HG02943 (cell line): ENCODE results near the gene FIP1L1.
"Not testable (repeated sequence)": the region's sequence is repeated elsewhere in the genome, so short reads cannot be mapped to it uniquely, and the experiment has no call there.

Source experiments
- ATAC-seq: cut with Tn5 transposase; IDR thresholded peaks from one replicate; pipeline ENCODE4 v1.9.1; 2021; ENCODE audit warnings: mild to moderate bottlenecking, low read depth, moderate library complexity; ENCODE audit not compliant: unreplicated experiment

FIP1L1 gene, protein sequence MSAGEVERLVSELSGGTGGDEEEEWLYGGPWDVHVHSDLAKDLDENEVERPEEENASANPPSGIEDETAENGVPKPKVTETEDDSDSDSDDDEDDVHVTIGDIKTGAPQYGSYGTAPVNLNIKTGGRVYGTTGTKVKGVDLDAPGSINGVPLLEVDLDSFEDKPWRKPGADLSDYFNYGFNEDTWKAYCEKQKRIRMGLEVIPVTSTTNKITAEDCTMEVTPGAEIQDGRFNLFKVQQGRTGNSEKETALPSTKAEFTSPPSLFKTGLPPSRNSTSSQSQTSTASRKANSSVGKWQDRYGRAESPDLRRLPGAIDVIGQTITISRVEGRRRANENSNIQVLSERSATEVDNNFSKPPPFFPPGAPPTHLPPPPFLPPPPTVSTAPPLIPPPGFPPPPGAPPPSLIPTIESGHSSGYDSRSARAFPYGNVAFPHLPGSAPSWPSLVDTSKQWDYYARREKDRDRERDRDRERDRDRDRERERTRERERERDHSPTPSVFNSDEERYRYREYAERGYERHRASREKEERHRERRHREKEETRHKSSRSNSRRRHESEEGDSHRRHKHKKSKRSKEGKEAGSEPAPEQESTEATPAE

DNA sequence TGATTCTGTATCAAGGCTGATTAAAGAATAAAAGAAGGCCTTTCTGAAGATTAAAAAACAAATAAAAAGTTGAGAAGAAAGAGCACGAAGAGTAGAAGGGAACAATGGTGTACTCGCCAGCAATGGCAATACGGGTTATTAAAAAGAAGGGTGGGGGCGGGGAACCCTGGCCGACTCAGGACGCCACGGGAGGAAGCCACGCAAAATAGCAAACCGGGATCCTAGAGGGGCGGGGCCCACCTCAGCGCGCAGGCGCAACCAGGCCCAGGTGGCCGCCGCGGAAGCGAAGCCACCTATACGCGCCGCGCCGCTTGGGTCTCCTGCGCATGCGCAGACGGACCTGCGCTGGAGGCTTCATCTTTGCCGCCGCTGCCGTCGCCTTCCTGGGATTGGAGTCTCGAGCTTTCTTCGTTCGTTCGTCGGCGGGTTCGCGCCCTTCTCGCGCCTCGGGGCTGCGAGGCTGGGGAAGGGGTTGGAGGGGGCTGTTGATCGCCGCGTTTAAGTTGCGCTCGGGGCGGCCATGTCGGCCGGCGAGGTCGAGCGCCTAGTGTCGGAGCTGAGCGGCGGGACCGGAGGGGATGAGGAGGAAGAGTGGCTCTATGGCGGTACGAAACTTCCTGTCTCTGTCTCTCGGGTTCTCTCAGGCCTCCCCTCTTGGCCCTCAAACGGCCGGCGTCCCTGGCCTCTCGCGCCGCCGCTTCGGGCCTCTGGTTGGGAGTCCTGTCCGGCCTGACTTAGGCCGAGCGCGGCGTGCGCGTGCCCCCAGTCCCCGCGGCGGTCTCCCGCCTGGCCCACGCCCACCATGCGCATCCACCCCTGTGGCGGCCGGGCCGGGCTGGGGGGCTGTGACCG lies at the start of gene FIP1L1:
Gene FIP1L1 (plus strand): TSS at position 323 of the 852 bp plus-strand sequence. CDS start 198 bp downstream, at position 521.
- ATAC-seq: peak; percentile 84

DNA sequence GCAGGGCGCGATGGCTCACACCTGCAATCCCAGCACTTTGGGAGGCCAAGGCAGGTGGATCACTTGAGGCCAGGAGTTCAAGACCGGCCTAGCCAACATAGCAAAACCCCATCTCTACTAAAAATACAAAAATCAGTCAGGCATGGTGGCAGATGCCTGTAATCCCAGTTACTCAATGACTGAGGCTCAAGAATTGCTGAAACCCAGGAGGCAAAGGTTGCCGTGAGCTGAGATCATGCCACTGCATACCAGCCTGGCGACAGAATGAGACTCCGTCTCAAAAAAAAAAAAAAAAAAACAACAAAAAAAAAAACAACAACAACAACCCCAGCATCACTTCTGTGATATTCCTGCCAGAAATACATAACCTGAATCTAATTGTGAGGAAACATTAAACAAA lies 42.5 kb upstream of the FIP1L1 start:
- ATAC-seq: not testable (repeated sequence)

DNA sequence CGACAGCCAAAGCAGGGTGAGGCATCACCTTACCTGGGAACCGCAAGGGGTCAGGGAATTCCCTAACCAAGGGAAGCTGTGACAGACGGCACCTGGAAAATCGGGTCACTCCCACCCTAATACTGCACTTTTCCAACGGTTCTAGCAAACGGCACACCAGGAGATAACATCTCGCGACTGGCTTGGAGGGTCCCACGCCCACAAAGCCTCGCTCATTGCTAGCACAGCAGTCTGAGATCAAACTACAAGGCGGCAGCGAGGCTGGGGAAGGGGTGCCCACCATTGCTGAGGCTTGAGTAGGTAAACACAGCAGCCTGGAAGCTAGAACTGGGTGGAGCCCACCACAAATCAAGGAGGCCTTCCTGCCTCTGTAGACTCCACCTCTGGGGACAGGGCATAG lies 37.3 kb upstream of the FIP1L1 start:
- not testable (repeated sequence) for ATAC-seq

DNA sequence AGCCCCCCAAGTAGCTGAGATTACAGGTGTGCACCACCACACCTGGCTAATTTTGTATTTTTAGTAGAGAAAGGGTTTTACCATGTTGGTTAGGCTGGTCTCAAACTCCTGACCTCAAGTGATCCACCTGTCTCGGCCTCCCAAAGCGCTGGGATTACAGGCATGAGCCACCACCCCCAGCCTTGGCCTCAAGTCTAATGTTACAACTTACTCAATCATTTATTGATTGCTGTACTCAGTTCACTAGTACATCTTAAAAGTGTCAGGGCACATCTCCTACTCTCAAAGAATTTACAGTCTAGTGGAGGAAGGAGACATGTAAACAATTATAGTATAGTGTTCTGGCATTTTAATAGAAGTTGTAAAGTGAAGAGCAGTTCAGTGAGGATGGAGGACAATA lies 31.0 kb upstream of the FIP1L1 start:
- not testable (repeated sequence) for ATAC-seq

DNA sequence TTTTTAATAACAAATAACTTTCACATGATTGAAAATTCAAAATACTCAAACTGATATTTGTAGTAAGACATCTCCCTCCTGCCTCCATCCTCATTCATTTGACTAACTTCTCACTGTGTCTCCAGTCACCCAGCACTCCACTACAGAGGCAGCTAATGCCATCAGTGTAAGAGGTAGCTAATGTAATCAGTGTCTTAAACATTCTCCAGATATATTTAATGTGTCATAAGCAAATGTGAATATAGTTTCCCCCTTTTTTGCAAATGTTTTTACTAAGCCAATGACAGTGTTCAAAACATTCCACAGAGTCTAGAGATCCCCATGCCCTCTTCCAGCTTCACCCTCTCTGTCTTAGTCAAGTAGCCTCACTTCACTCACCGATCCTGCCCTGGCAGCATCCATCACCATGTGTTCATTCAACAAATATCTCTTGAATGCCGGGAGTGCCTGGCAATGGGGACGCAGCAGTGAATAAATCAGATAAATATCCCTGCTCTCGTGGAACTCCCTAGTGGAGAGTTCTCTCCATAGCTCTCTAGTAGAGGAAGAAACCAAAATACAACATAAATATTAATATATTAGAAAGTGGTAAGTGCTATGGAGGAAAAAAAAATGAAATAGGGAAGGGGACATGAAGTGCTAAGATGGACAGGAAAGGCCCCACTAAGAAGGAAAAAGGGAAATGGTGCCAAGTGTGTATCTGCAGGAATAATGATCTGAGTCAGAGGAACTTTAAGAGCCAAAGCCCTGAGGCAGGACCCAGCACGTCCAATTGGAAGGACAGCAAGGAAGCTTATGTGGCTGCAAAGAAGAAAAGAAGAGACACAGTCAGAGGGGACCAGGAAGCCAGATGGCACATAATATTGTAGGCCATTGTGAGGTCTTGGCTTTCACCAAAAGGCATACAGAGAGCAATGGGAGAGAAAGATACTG lies 30.3 kb upstream of the FIP1L1 start:
- no peak for ATAC-seq

DNA sequence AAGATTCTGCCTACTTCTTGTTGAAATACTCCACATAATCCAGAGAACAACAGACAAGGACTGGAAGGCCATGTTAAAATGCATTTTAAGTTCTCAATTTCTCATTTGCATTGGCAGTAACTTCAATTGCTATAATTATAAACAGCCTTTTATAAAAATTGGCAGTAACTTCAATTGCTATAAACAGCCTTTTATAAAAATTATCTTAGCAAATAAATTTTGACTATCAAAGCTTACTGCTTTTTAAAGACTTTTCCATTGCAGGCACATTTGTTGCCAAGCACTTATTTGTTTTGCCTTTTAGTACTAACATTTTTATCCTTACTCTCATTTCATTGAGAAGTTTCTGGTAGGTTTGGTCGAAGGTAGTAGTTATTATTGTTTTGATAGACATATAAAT lies 29.4 kb upstream of the FIP1L1 start:
- no peak for ATAC-seq

DNA sequence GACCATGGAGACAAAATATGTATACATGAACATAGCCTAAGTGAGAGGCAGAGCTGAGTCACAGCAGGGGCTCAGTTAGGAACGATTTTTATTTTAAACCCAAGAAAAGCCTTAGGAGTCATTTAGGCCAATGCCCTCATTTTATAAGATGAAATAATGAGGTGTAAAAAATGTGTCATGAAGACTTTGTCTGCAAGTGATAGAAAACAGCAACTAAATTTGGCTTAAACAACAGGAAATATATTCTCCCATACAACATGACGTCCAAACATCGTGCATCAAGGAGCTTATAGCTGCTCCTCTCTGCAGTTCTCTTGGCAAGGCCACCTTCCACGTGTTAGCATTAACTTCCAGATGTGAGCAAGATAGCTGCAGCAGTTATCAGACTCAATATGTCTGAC lies 28.4 kb upstream of the FIP1L1 start:
- ATAC-seq: no peak

DNA sequence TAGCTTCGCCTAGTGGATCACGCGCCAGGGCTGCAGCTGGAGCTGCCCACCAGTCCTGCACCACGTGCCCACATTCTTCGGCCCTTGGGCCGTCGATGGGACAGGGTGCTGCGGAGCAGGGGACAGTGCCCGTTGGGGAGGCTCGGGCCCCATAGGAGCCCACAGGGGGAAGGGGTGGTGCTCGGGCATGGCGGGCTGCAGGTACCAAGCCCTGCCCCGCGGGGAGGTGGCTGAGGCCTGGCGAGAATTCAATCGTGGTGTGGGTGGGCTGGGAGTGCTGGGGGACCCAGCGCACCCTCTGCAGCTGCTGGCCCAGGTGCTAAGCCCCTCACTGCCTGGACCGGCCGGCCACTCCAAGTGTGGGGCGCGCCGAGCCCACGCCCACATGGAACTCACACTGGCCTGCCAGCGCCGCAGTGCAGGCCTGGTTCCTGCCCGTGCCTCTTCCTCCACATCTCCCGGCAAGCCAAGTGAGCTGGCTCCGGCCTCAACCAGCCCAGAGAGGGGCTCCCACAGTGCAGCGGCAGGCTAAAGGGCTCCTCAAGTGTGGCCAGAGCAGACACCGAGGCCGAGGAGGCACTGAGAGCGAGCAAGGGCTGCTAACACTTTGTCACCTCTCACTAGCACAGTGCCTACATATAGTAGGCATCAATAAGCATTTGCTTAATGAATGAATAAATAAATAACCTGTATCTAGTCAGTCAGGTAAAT lies 23.3 kb upstream of the FIP1L1 start:
- ATAC-seq: no peak

DNA sequence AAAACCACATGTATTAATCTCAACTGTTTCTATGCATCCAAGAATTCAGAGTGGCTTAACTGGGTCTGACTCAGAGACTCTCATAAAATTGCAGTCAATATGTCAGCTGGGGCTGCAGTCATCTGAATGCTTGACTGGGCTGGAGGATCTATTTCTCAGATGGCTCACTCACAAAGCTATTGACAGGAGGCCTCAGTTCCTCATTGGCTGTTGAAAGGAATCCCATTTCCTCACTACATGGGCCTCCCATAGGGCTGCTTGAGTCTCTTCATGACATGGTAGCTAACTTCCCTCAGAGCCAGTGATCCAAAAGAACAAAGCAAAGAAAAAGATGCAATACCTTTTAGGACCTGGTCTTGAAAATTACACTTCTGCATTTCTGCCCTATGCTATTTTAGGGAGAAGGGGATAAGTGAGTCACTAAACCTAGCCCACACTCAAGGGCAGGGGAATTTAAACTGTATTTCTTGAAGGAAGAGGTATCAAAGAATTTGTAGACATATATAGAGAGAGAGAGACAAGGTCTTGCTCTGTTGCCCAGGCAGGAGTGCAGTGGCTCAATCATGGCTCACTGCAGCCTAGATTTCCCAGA lies 21.4 kb upstream of the FIP1L1 start:
- ATAC-seq: no peak

DNA sequence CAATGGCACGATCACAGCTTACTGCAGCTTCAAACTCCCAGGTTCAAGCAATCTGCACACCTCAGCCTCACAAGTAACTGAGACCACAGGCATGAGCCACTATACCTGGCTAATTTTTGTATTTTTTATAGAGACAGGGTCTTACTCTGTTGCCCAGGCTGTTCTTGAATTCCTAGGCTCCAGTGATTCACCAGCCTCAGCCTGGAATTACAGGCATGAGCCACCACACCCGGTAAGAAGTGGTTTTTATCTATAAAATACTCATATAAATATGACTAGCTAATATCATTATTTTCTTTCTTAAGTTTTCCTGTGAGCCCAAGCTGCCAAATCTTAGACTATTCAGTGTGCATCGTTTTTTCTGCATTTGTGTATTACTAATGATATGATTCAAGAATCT lies 16.0 kb upstream of the FIP1L1 start:
- no peak for ATAC-seq

DNA sequence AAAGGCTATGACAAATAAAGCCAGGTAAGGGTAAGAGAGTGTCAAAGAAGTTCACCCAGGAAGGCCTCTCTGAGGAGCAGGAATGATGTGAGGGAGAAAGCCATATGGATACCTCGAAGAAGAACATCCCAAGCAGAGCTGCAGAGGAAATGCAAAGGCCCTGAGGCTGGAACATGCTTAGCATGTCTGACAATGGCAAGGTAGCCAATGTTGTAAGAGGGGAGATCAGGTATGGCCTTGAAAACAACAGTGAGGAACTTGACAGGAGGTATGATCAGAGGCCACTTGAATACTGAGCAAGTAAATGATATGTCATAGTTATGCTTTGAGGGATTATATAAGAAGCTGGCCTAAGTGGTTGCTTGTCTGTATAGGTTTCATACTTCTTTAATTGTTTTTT lies 15.3 kb upstream of the FIP1L1 start:
- no peak for ATAC-seq

DNA sequence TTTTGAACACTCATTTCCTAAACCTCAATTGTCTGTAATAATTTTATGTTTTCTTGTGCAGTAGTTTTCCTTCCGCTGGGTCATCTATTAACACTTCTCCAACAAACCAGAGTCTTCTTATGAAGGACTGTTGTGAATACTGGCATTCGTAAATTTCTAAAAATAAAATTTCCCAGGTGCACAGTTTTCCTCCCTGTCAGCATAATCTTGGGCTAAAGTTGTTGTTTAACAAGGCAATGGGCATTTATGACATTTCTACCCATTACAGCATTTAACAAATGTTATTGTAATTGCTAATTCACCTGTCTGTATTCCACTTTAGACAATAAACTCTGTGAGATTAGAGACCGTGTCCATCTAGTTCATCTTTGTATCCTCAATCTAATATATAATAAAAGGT lies 12.8 kb upstream of the FIP1L1 start:
- no peak for ATAC-seq

DNA sequence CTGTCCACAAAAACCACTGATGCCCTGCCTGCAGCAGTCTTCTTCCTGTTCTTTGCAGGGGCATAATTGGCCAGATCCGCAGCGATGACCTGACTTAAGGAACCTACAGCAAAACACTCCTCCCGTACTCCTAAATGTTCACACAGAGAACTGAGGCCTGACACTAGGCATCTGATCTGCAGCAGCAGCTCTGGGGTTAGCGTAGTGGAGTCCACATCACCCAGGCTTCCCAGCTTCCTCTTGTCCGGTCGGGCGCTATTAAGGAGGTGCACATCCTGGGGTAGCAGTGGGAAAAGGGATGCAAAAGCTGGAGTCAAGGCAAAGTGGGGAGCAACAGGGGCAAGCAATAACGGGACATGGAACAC lies 12.3 kb upstream of the FIP1L1 start:
- ATAC-seq: no peak

DNA sequence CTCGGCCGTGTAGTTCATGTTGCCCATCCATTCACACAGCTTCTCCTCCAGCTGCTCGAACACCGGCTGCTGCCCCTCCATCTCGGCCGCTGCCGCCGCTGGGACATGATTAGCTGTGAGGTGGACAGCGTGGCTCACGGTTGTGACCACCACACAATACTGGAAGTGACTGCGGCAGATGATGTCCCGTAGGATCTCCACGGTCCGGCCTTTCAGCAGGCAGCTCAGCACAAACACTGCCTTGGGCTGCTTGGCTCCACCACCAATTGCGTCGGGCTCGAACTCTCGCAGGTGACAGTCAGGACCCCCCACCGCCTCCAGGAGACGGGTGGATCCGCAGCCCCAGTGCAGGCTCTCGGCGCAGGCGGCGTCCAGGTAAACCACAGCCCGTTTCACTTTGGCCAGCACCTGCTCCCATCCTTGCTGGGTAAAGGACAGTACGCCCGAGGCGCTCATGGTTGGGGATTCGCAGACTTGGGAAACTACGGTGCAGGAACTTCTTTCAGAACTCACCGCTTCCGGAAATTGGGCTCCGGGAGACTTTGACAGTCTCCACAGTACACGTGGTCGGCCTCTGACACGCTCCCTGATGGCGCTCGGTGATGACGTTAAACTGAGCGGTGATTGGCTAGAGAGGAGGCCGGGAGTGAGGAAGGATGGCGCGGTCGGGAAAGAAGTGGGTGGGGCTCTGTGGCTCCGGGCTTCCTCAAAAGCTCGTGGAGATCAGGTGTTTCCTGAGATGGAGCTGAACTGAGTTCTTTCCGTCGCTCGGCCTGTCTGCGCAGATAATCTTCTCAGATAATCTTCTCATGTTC lies 11.7 kb upstream of the FIP1L1 start, which contains the start of gene SCFD2:
Gene SCFD2 (minus strand): TSS at position 576 of the 815 bp plus-strand sequence.
- peak; percentile 97 for ATAC-seq

DNA sequence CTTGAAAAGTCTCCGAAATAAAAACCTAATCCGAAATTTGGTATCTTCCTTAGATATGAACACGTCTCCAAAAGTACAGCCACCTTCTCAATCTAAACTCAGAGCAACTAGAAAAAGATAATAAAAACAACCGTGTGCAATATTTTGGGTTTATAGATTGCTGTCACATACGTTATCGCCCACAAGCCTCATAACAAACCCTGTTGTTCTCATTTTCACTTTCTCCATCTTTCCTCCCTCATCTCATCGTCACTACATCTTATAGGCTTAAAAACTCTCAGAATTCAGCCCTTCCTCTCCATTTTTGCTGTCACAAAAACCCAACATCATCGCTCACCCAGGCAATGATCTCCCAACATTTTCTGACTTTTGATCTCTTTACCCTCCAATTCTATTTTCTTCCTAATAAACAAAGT lies 11.1 kb upstream of the FIP1L1 start:
- ATAC-seq: peak; percentile 24

DNA sequence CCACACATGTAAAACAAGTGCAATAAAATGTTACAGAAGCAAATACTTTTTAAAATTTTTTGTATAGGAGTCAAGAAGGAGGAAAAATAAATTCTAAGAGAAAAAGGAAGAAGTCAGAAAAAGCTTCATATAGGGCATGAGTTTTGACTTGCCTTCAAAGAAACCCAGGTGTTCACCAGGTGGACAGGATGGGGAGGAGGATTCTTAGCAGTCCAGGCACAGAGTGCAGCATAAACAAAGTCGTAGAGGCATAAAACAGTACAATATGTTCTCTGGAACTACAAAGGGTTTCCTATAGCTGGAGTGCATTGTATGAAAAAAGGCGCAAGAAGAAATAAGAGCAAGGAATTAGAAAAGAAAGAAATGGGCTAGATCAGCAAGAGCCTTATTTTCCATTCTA lies 9.7 kb upstream of the FIP1L1 start:
- no peak for ATAC-seq

DNA sequence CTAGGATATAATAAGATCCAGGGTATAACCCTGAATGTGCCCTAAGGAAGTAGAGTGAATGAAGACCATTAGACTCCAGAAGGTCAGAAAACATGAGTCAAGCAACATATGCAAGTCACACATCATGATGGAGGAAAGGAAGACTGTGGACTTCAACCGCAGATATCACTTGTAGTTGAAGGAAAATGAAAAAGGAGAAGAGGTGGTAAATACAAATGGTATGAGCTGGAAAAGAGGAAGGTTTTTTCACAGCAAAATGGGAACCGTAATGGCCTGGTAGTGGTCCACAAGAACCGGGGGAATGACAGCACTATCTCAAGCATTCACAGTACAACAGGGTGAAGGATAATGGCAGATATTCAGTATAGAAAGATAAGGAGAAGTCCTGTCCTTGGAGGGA lies 6.4 kb upstream of the FIP1L1 start:
- no peak for ATAC-seq

DNA sequence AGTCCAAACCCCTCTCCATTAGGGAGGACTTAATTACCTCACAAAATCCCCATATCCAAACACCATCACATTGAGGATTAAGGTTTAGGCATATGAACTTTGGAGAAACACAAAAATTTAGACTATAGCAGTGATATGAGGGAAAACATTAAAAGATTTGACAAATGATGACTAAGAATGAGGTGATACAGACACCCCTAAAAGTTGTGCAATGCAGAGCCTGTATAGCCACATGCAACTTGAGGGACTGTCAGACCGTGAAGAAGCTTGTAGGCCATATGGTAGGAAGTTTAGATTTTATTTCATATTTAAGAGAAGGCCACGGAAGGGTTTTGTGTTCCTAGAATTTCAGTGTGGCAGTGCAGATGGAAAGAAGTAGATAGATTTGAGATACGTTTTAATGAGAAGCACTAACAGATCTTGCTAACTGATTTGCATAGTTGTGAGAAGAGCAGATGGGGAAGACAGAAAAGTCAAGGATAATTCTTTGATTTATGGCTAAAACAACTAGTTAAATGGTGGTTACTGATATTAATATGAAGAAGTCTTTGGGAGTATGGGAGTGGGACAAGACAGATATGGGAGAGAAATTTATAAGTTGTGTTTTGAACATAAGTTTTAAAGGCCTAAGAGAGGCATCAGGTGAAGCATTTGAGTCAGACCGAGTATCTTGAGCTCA lies 5.5 kb upstream of the FIP1L1 start:
- no peak for ATAC-seq
